Measurements from ENCODE around the gene DYNC2H1.

DYNC2H1 gene

GRCh38 chr11:103464420-103464819, 355.2 kb downstream of the DYNC2H1 start:
- DNase-seq (ENCODE audit: low read depth, low spot score), result no peak

- no peak for DNase-seq (ENCODE audit: low read depth, low spot score)
Measured at GRCh38 chr11:103465555-103466140, 356.4 kb downstream of the DYNC2H1 start.

GRCh38 chr11:103471546-103471945, 362.3 kb downstream of the DYNC2H1 start:
- DNase-seq (ENCODE audit: low read depth, low spot score), result no peak

- no peak for DNase-seq (ENCODE audit: low read depth, low spot score)
Measured at GRCh38 chr11:103476874-103477273, 367.6 kb downstream of the DYNC2H1 start.

GRCh38 chr11:103480421-103480820, 371.2 kb downstream of the DYNC2H1 start:
- DNase-seq (ENCODE audit: low read depth, low spot score), result no peak

GRCh38 chr11:103483996-103484395, 374.8 kb downstream of the DYNC2H1 start:
- no peak for DNase-seq (ENCODE audit: low read depth, low spot score)

- DNase-seq (ENCODE audit: low read depth, low spot score), result no peak
Measured at GRCh38 chr11:103484545-103484944, 375.3 kb downstream of the DYNC2H1 start.

GRCh38 chr11:103486604-103487003, 377.4 kb downstream of the DYNC2H1 start:
- DNase-seq (ENCODE audit: low read depth, low spot score), result no peak

GRCh38 chr11:103487113-103487512, 377.9 kb downstream of the DYNC2H1 start:
- no peak for DNase-seq (ENCODE audit: low read depth, low spot score)

GRCh38 chr11:103488031-103488461, 378.8 kb downstream of the DYNC2H1 start:
- DNase-seq (ENCODE audit: low read depth, low spot score), result no peak

- no peak for DNase-seq (ENCODE audit: low read depth, low spot score)
Measured at GRCh38 chr11:103488579-103488978, 379.4 kb downstream of the DYNC2H1 start.

GRCh38 chr11:103491777-103492176, 382.6 kb downstream of the DYNC2H1 start:
- no peak for DNase-seq (ENCODE audit: low read depth, low spot score)

- DNase-seq (ENCODE audit: low read depth, low spot score), result no peak
Measured at GRCh38 chr11:103494491-103494890, 385.3 kb downstream of the DYNC2H1 start.

- no peak for DNase-seq (ENCODE audit: low read depth, low spot score)
Measured at GRCh38 chr11:103497268-103497667, 388.0 kb downstream of the DYNC2H1 start.

- DNase-seq (ENCODE audit: low read depth, low spot score), result no peak
Measured at GRCh38 chr11:103499710-103500340, 390.6 kb downstream of the DYNC2H1 start.

GRCh38 chr11:103515283-103515682, 406.1 kb downstream of the DYNC2H1 start:
- DNase-seq (ENCODE audit: low read depth, low spot score), result no peak

- no peak for DNase-seq (ENCODE audit: low read depth, low spot score)
Measured at GRCh38 chr11:103520792-103521191, 411.6 kb downstream of the DYNC2H1 start.

- no peak for DNase-seq (ENCODE audit: low read depth, low spot score)
Measured at GRCh38 chr11:103525069-103525468, 415.8 kb downstream of the DYNC2H1 start.

- no peak for DNase-seq (ENCODE audit: low read depth, low spot score)
Measured at GRCh38 chr11:103528046-103528445, 418.8 kb downstream of the DYNC2H1 start.

GRCh38 chr11:103528596-103528995, 419.4 kb downstream of the DYNC2H1 start:
- DNase-seq (ENCODE audit: low read depth, low spot score), result no peak

GRCh38 chr11:103529181-103529684, 420.0 kb downstream of the DYNC2H1 start:
- DNase-seq (ENCODE audit: low read depth, low spot score), result no peak

Measured in brain pericyte (primary cell).